Mucosa of rectum (tissue), 2 donors: ENCODE results near the gene TMEM119.
"Not testable (repeated sequence)": the region's sequence is repeated elsewhere in the genome, so short reads cannot be mapped to it uniquely, and the experiment has no call there.

ENCODE experiments used
- H3K27ac ChIP-seq, 2 donors: one replicate each; pipeline ENCODE4 v1.7.0; 2013; ENCODE audit warnings: inconsistent platforms in 2 of 2, low read depth in 2 of 2, low read length in 2 of 2
- H3K27me3 ChIP-seq, 2 donors: one replicate each; pipeline ENCODE4 v1.7.0; 2013; ENCODE audit warnings: low read length in 2 of 2; ENCODE audit not compliant: control insufficient read depth in 2 of 2, insufficient read depth in 2 of 2
- H3K36me3 ChIP-seq, 2 donors: one replicate each; pipeline ENCODE4 v1.7.0; 2013; ENCODE audit warnings: low read length in 2 of 2; ENCODE audit not compliant: control insufficient read depth in 2 of 2, insufficient read depth in 2 of 2
- H3K4me1 ChIP-seq, 2 donors: one replicate each; pipeline ENCODE4 v1.7.0; 2013; ENCODE audit warnings: low read length in 2 of 2, mild to moderate bottlenecking in 1 of 2; ENCODE audit not compliant: control insufficient read depth in 2 of 2, insufficient read depth in 2 of 2
- H3K4me3 ChIP-seq, 2 donors: one replicate each; pipeline ENCODE4 v1.7.0; 2013; ENCODE audit warnings: low read length in 2 of 2
- H3K9ac ChIP-seq, 2 donors: one replicate each; pipeline ENCODE4 v1.7.0; 2013; ENCODE audit warnings: low read length in 2 of 2, low read depth in 1 of 2, mild to moderate bottlenecking in 1 of 2
- H3K9me3 ChIP-seq, 2 donors: one replicate each; pipeline ENCODE4 v1.7.0; 2013; ENCODE audit warnings: low read length in 2 of 2; ENCODE audit not compliant: control insufficient read depth in 2 of 2
- donor health status: healthy.
- donor health status: Normal muscosa, but diverticular disease.

Gene TMEM119

DNA sequence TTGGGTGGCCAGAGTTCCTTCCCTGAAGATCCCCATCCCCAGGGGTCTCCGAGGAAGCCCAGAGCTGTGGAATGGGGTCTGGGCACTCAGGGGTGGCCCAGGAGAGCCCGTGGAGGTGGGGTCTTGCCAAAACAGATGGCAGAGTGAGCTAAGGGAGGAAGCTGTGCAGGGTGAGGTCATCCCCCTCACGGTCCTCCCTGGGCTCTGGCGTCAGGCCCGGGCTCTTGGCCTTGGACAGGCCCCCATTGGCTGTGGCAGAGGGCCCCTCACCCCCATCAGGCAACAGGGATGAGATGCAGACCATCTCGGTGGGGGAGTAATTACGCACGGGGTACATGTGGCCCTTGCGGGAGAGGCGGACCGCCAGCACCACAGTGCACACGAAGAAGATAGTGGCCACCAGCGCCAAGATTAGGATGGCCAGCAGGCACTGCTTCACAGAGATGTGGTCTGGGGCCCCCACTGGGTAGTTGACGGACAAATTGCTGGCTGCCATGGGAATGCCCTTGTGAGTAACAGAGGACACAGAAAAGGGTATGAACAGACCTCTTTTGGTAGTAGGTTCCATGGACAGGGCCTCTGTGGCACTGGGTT is 25.1 kb upstream of the TMEM119 start:
- no peaks in the 10 kb centered on the region for H3K9me3 ChIP-seq
- peaks cover 2 to 3% of the 10 kb centered on the region in 2 donors for H3K36me3 ChIP-seq
- no peak overlapping the region for H3K9ac ChIP-seq
- no peaks in the 10 kb centered on the region for H3K27me3 ChIP-seq
- no peak overlapping the region for H3K4me3 ChIP-seq
- peaks cover 0 to 7% of the 10 kb centered on the region in 2 donors for H3K4me1 ChIP-seq
- no peak overlapping the region for H3K27ac ChIP-seq

DNA sequence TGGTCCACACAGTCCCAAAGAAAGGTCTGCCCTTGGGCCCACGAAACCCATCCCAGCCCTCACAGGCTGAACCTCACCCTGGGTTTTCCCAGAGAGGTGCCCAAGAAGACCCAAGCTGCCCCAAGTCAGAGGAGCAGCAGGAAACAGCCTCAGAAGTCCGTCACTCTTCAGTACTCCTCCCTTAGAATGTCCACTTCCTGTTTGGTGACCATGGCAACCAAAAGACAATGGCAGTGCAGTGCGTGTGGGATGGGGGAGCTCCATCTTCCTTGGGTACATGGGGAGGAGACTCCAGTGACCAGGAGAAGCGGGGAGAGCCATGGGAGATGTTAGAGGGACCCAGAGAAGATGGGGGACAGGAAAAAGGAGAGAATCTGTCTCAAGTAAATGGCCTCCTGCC is 24.5 kb upstream of the TMEM119 start:
- H3K36me3 ChIP-seq, result peaks cover 2 to 3% of the 10 kb centered on the region in 2 donors
- H3K4me3 ChIP-seq, result no peak overlapping the region
- no peak overlapping the region for H3K9ac ChIP-seq
- H3K27me3 ChIP-seq, result no peaks in the 10 kb centered on the region
- H3K9me3 ChIP-seq, result no peaks in the 10 kb centered on the region
- peaks cover 0 to 9% of the 10 kb centered on the region in 2 donors for H3K4me1 ChIP-seq
- H3K27ac ChIP-seq, result no peak overlapping the region

DNA sequence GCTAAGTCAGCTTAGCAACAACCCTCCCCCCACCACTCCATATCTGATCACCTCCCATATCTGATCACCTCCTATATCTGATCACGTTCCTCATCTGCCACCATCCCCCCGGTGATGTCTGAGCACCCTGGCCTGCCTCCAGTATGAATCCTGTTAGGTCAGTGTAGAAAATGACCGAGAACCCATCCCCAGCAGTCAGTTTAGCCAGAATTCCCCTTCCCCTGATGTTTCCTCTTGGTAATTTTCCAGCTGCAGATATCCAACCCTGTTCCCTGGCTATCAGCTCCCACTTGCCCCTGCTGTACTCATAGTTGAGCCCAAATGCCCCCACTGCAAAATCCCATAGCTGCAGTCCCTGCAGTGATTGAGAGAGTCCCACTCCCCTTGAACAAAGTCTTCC is 23.3 kb upstream of the TMEM119 start:
- H3K4me3 ChIP-seq, result no peak overlapping the region
- H3K9me3 ChIP-seq, result no peaks in the 10 kb centered on the region
- no peak overlapping the region for H3K9ac ChIP-seq
- no peaks in the 10 kb centered on the region for H3K27me3 ChIP-seq
- peaks cover 2 to 3% of the 10 kb centered on the region in 2 donors for H3K36me3 ChIP-seq
- no peak overlapping the region for H3K27ac ChIP-seq
- peaks cover 3 to 13% of the 10 kb centered on the region in 2 donors for H3K4me1 ChIP-seq

DNA sequence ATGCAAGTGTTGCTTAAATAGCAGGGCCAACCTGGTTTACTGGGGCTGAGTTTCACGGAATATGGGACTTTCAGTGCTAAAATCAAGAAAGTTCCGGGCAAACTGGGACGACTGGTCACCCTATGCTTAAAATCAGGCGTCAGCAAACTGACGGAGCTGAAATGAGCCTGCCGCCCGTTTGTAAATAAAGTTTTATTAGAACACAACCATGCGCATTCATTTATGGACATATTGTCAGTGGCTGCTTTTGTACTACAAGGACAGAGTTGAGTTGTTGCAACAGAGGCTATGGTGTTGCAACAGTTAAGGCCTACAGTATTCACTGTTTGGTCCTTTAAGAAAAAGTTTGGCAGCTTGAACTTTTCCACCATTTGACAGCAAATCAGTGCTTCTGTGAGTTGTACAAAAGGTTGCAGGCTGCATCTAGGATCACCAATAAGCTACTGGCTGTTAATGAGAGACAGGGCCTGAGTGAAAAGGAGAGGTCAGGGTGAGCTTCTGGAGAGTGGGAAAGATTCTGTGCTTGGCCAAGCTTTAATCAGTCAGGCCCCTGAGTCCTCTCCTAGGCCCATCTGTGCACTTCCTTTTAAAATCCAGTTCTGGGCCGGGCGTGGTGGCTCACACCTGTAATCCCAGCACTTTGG is 22.5 kb upstream of the TMEM119 start:
- Histone ChIP-seq H3K4me1 (peaks cover 3 to 13% of the 10 kb centered on the region in 2 donors), H3K27ac (no peak overlapping the region), H3K9ac (no peak overlapping the region), H3K27me3 (no peaks in the 10 kb centered on the region), H3K36me3 (peaks cover 2 to 3% of the 10 kb centered on the region in 2 donors), H3K4me3 (no peak overlapping the region), H3K9me3 (peaks cover 0 to 3% of the 10 kb centered on the region in 2 donors)

DNA sequence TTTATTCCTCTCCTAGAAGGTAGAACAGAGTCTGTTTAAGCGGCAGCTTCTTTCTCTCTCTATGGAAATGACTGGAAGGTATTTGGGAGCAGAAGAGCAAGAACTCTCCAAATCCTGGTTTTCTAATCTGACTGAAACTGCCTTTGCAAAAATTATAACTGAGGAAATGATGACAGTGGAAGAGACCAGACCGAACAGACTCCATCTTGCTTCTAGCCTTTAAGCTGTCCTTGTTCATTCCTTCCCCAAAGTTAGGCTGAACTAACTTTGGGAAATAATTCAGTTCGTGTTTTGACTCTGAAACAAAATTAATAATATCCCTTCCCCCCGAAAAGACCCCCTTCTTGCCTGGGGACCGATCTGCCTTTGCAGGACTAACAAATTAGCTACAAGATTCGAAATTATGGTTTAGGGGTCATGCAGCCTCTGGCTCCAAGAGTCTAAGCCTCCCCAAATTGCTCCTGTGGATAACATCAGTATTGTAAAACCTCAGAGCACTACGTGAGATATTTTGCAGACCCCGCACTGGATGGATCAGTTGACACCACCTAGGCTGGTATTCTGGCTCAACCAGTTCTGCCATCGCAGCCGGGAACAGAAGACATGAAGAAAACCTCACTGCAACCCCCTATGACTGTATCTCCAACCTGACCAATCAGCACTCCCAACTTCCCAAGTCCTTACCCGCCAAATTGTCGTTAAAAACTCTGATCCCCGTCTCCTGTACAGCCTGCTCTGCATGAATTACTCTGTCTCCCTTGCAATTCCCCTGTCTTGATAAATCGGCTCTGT is 21.7 kb upstream of the TMEM119 start:
- H3K27me3 ChIP-seq, result no peaks in the 10 kb centered on the region
- peaks cover 3 to 13% of the 10 kb centered on the region in 2 donors for H3K4me1 ChIP-seq
- H3K36me3 ChIP-seq, result peaks cover 2 to 3% of the 10 kb centered on the region in 2 donors
- no peak overlapping the region for H3K4me3 ChIP-seq
- no peak overlapping the region for H3K27ac ChIP-seq
- no peak overlapping the region for H3K9ac ChIP-seq
- peaks cover 0 to 3% of the 10 kb centered on the region in 2 donors for H3K9me3 ChIP-seq

DNA sequence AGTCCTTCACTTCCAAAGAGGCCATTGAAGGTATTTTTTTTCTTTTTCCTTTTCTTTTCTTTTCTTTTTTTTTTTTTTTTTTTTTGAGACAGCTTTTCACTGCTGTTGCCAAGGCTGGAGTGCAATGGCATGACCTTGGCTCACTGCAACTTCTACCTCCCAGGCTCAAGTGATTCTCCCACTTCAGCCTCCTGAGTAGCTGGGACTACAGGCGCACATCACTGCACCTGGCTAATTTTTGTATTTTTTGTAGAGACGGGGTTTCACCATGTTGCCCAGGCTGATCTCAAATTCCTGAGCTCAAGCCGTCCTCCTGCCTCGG is 21.0 kb upstream of the TMEM119 start:
- not testable (repeated sequence) for H3K27me3 ChIP-seq, H3K9ac ChIP-seq, H3K9me3 ChIP-seq, H3K27ac ChIP-seq, H3K36me3 ChIP-seq, H3K4me3 ChIP-seq
- H3K4me1 ChIP-seq, result peaks cover 3 to 13% of the 10 kb centered on the region in 2 donors

DNA sequence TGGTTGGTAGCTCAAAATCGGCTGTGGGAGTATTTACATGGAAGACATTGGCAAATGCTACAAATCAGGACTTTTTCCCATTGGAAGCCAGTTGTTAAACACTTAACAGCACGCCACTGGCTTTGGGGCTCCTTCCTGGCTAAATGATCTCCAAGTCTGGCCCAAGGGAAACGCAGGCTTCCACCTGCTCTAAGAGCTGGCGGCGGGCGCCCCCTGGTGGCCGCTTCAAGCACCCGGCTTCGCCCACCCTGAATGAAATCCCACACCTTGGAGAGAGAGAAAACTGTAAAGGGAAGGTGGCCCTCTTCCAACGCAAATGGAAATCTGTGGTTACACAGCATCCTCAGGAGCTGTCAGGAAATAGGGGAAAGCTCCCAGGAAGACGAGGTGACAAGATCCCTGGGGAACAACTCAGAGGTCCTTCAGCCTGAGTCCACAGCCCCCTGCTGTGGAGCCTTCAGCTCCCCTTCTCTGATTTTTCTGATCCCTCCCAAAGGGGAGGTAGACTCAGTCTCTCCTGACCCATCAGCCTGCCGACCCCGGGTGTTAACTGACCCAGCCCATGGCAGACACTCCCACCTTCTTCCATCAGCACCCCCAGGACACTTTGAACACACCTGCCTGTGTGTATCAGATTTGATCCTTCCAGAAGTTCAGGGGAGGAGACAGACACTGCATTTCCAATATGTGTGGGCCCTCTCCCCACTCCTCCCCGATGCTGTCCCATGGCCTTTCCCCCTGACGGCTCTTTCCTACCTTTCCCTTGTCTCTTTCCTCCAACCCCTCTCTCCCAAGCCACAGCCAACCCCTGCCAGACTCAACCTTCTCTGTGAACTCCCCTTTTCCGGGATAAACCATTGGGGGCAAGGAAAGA is 20.4 kb upstream of the TMEM119 start:
- Histone ChIP-seq H3K9me3 (peaks cover 0 to 3% of the 10 kb centered on the region in 2 donors), H3K36me3 (no peaks in the 10 kb centered on the region), H3K4me3 (no peak overlapping the region), H3K9ac (no peak overlapping the region), H3K27me3 (no peaks in the 10 kb centered on the region), H3K4me1 (peaks cover 3 to 13% of the 10 kb centered on the region in 2 donors), H3K27ac (peak overlapping the region in 1 of 2 donors; percentile 26)

DNA sequence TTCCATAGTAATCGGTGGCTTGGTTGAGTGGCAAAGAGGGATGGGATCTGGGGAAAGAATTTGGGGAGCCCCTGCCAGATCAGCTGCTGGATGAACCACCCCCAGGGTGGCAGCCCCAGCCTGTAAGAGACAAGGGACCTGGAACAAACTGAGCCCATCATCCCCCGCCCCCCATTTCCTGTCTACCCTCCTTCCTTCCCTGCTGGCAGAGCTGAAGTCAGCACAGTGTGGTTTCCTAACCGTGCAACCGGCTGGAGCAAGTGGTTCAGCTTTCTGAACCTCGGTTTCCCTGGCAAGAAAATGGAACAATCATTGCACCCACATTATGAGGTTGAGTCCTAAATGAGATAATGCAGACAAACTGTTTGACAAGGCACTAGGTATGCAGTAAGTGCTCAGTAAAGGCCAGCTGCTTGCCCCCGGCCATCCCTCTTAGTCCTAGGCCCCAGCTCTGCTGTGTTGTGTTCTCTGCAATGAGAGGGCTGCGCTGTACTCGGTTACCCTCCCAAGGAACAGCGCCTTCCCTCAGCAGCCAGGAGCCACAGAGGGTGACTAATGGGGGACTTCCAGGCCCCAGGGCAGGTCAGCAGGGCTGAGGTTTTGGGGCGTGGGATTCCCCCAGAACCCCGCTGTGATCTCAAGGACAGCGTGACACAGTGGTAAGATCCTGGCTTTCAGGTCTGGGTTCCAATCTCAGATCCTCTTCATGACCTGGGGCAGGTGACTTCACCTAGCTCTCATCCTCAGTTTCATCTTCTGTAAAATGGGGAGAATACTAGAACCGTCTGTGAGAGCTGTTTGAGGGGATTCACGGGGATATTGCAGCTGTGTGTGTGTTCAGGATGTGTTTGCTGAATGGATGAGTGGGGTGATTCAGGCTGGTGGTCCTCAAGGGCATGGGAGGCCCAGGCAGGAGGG is 19.3 kb upstream of the TMEM119 start:
- H3K4me3 ChIP-seq, result no peak overlapping the region
- no peaks in the 10 kb centered on the region for H3K27me3 ChIP-seq
- peak overlapping the region in 1 of 2 donors; percentile 32 for H3K27ac ChIP-seq
- H3K9ac ChIP-seq, result peak overlapping the region in 1 of 2 donors; percentile 17
- peaks cover 0 to 3% of the 10 kb centered on the region in 2 donors for H3K9me3 ChIP-seq
- H3K4me1 ChIP-seq, result peaks cover 3 to 13% of the 10 kb centered on the region in 2 donors
- no peaks in the 10 kb centered on the region for H3K36me3 ChIP-seq

DNA sequence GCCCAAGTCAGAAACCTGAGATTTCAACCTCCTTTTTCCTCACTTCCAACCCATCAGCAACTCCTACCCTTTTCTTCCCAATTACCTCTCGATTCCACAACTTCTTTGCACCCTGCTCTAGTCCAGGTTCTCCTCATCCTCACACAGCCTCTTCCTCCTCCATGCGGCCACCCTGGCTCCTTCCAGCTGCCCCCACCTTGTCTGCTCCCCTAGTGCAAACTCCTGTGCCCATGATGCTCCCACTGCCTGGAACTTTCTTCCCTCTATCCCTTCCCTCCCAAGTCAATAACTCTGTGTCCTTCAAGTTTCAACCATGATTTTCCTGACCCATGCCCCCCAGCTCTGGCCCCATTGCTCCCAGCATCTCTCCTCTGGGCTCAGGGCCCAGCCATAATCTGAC is 18.5 kb upstream of the TMEM119 start:
- Histone ChIP-seq H3K9me3 (peaks cover 0 to 3% of the 10 kb centered on the region in 2 donors), H3K36me3 (no peaks in the 10 kb centered on the region), H3K4me3 (no peak overlapping the region), H3K27me3 (no peaks in the 10 kb centered on the region), H3K4me1 (peaks cover 3 to 15% of the 10 kb centered on the region in 2 donors), H3K27ac (peak overlapping the region in 1 of 2 donors; percentile 32), H3K9ac (no peak overlapping the region)
